HG03280 (cell line): ENCODE data around the gene NATD1.
A peak's percentile ranks its signal among the peaks of the same experiment; 100 is the strongest.

Source experiments
- ATAC-seq: cut with Tn5 transposase; IDR thresholded peaks from one replicate; pipeline ENCODE4 v1.9.1; 2021; ENCODE audit warnings: mild to moderate bottlenecking, moderate library complexity; ENCODE audit not compliant: unreplicated experiment

Gene NATD1

GRCh38 chr17:21289902-21290571, 36.8 kb upstream of the NATD1 start:
- ATAC-seq = no peak

- ATAC-seq = no peak
Measured at GRCh38 chr17:21289175-21289901, 36.1 kb upstream of the NATD1 start.

- no peak for ATAC-seq
Measured at GRCh38 chr17:21288571-21289017, 35.4 kb upstream of the NATD1 start.

GRCh38 chr17:21287703-21288449, 34.7 kb upstream of the NATD1 start:
- ATAC-seq = peak; percentile 24

GRCh38 chr17:21286909-21287702, 33.9 kb upstream of the NATD1 start:
- ATAC-seq = no peak

GRCh38 chr17:21286066-21286770, 33.0 kb upstream of the NATD1 start:
- no peak for ATAC-seq

- no peak for ATAC-seq
Measured at GRCh38 chr17:21285164-21286065, 32.2 kb upstream of the NATD1 start.

- peak; percentile 84 for ATAC-seq
Measured at GRCh38 chr17:21284319-21285163, 31.3 kb upstream of the NATD1 start, which contains the start of gene MAP2K3. Gene MAP2K3, plus strand, starts transcription at chr17:21284711. Its CDS starts 210 bp downstream, at chr17:21284921.

GRCh38 chr17:21283482-21284318, 30.5 kb upstream of the NATD1 start:
- peak; percentile 14 for ATAC-seq

GRCh38 chr17:21282850-21283249, 29.6 kb upstream of the NATD1 start:
- no peak for ATAC-seq

- no peak for ATAC-seq
Measured at GRCh38 chr17:21282231-21282630, 29.0 kb upstream of the NATD1 start.

- ATAC-seq = no peak
Measured at GRCh38 chr17:21280081-21280518, 26.9 kb upstream of the NATD1 start.

- ATAC-seq = no peak
Measured at GRCh38 chr17:21279582-21279981, 26.4 kb upstream of the NATD1 start.

- no peak for ATAC-seq
Measured at GRCh38 chr17:21279198-21279535, 26.0 kb upstream of the NATD1 start.

- no peak for ATAC-seq
Measured at GRCh38 chr17:21278450-21279197, 25.4 kb upstream of the NATD1 start.

- ATAC-seq = no peak
Measured at GRCh38 chr17:21277332-21277731, 24.1 kb upstream of the NATD1 start.

- peak; percentile 3 for ATAC-seq
Measured at GRCh38 chr17:21276264-21276588, 23.0 kb upstream of the NATD1 start.
